Measurements from ENCODE around the gene PER3.

PER3 gene

GRCh38 chr1:7783826-7784491 is at the start of gene PER3:
PER3 (plus strand) TSS chr1:7784291; CDS start chr1:7784878, 587 bp downstream.
- peak; percentile 98 for DNase-seq

GRCh38 chr1:7738044-7738443 is 46.0 kb upstream of the PER3 start:
- no peak for DNase-seq

GRCh38 chr1:7743346-7743745 is 40.7 kb upstream of the PER3 start:
- peak; percentile 65 for DNase-seq

- no peak for DNase-seq
Measured at GRCh38 chr1:7744882-7745281, 39.2 kb upstream of the PER3 start.

- DNase-seq: peak; percentile 15
Measured at GRCh38 chr1:7745783-7746182, 38.3 kb upstream of the PER3 start.

GRCh38 chr1:7747605-7748004 is 36.5 kb upstream of the PER3 start:
- no peak for DNase-seq

- no peak for DNase-seq
Measured at GRCh38 chr1:7749126-7749525, 35.0 kb upstream of the PER3 start.

GRCh38 chr1:7751174-7751573 is 32.9 kb upstream of the PER3 start:
- DNase-seq: no peak

- peak; percentile 96 for DNase-seq
Measured at GRCh38 chr1:7752512-7753417, 31.3 kb upstream of the PER3 start.

GRCh38 chr1:7753641-7754040 is 30.4 kb upstream of the PER3 start:
- no peak for DNase-seq

GRCh38 chr1:7754234-7754633 is 29.9 kb upstream of the PER3 start:
- DNase-seq: no peak

GRCh38 chr1:7755448-7755847 is 28.6 kb upstream of the PER3 start:
- DNase-seq: peak; percentile 18

- DNase-seq: no peak
Measured at GRCh38 chr1:7760245-7760644, 23.8 kb upstream of the PER3 start.

- DNase-seq: no peak
Measured at GRCh38 chr1:7761103-7761502, 23.0 kb upstream of the PER3 start.

- no peak for DNase-seq
Measured at GRCh38 chr1:7767176-7767575, 16.9 kb upstream of the PER3 start.

GRCh38 chr1:7768583-7768982 is 15.5 kb upstream of the PER3 start:
- DNase-seq: no peak

- no peak for DNase-seq
Measured at GRCh38 chr1:7769673-7770412, 14.2 kb upstream of the PER3 start.

GRCh38 chr1:7770669-7770996 is 13.5 kb upstream of the PER3 start:
- no peak for DNase-seq

GRCh38 chr1:7770997-7771822 is 12.9 kb upstream of the PER3 start, which contains the start of gene VAMP3:
VAMP3 (plus strand) TSS chr1:7771296; CDS start chr1:7771384, 88 bp downstream.
- DNase-seq: peak; percentile 94

- DNase-seq: no peak
Measured at GRCh38 chr1:7771823-7772299, 12.2 kb upstream of the PER3 start.

- no peak for DNase-seq
Measured at GRCh38 chr1:7777591-7777990, 6.5 kb upstream of the PER3 start.

GRCh38 chr1:7778133-7778628 is 5.9 kb upstream of the PER3 start:
- no peak for DNase-seq

All from eye (tissue), 1 donor.